RWPE2 (cell line): ENCODE measurements around the gene TRIM61.
A peak's percentile ranks its signal among the peaks of the same experiment; 100 is the strongest.
"Not testable (repeated sequence)": the region's sequence is repeated elsewhere in the genome, so short reads cannot be mapped to it uniquely, and the experiment has no call there.

Experiments used
- ATAC-seq: fragments of 200-7000 bp; cut with Tn5 transposase; 3 replicates; pipeline ENCODE4 v1.9.1; 2021; ENCODE audit warnings: low read depth
- DNase-seq: peaks from one replicate; pipeline ENCODE4 v3.0.0-alpha.2; 2020; ENCODE audit warnings: low spot score
- H3K27ac ChIP-seq: fragments of 450-650 bp; 2 replicates; pipeline ENCODE4 v1.5.1; 2017; ENCODE audit warnings: mild to moderate bottlenecking; ENCODE audit not compliant: poor library complexity, severe bottlenecking
- H3K27me3 ChIP-seq: fragments of 250-450 bp; sonication (Bioruptor Pico); 2 replicates; pipeline ENCODE4 v1.5.1; 2021; ENCODE audit warnings: mild to moderate bottlenecking, moderate library complexity; ENCODE audit not compliant: insufficient read depth, poor library complexity, severe bottlenecking
- H3K36me3 ChIP-seq: fragments of 250-450 bp; sonication (Bioruptor Pico); 2 replicates; pipeline ENCODE4 v1.5.1; 2020; ENCODE audit warnings: low read depth, mild to moderate bottlenecking, moderate library complexity
- H3K4me1 ChIP-seq: fragments of 250-450 bp; sonication (Bioruptor Pico); 2 replicates; pipeline ENCODE4 v1.5.1; 2021; ENCODE audit warnings: mild to moderate bottlenecking, moderate library complexity; ENCODE audit not compliant: insufficient read depth, poor library complexity, severe bottlenecking
- H3K4me3 ChIP-seq: fragments of 250-450 bp; sonication (Bioruptor Pico); 2 replicates; pipeline ENCODE4 v1.5.1; 2021; ENCODE audit warnings: mild to moderate bottlenecking, moderate library complexity; ENCODE audit not compliant: severe bottlenecking
- H3K9me3 ChIP-seq: fragments of 250-450 bp; sonication (Bioruptor Pico); 2 replicates; pipeline ENCODE4 v1.5.1; 2021; ENCODE audit warnings: mild to moderate bottlenecking, moderate library complexity; ENCODE audit not compliant: severe bottlenecking
- TF ChIP-seq, protein P1 (sequence below): fragments of 450-650 bp; IDR thresholded peaks from one replicate; pipeline ENCODE4 v1.5.1; 2017; ENCODE audit warnings: mild to moderate bottlenecking, moderate library complexity; ENCODE audit not compliant: poor library complexity, severe bottlenecking

TRIM61 gene

DNA sequence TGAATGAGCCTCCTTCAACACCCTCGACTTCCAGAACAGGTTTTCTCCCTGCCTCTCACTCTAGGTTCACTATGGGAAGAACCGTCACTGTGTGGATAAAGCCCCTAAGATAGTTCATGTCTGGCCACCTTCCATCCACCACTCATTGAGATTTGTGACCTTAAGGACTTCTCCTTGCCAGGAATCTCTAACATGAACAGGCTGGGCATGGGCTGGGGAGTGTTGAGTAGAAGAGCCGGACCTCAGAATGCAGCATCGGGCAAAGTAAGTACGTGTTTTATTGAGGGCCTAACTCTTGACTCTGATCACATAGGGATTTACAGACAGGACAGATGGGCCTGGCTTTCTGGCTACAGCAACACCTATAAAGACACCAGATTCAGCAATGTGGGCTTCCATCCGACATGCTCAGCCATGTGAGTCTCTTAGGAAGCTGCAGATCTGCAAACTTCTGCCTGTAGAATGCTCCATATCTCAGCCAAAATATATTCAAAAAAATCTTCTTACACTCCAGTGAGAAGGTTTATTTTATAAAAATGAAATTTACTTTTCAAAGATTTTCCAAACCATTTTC lies 28.0 kb upstream of the TRIM61 start:
- Histone ChIP-seq H3K27me3 (peaks cover 8% of the 10 kb centered on the region), H3K9me3 (no peaks in the 10 kb centered on the region), H3K4me3 (no peak overlapping the region), H3K27ac (no peak overlapping the region), H3K36me3 (no peaks in the 10 kb centered on the region), H3K4me1 (no peaks in the 10 kb centered on the region)
- no peak for DNase-seq
- TF ChIP-seq, protein P1, sequence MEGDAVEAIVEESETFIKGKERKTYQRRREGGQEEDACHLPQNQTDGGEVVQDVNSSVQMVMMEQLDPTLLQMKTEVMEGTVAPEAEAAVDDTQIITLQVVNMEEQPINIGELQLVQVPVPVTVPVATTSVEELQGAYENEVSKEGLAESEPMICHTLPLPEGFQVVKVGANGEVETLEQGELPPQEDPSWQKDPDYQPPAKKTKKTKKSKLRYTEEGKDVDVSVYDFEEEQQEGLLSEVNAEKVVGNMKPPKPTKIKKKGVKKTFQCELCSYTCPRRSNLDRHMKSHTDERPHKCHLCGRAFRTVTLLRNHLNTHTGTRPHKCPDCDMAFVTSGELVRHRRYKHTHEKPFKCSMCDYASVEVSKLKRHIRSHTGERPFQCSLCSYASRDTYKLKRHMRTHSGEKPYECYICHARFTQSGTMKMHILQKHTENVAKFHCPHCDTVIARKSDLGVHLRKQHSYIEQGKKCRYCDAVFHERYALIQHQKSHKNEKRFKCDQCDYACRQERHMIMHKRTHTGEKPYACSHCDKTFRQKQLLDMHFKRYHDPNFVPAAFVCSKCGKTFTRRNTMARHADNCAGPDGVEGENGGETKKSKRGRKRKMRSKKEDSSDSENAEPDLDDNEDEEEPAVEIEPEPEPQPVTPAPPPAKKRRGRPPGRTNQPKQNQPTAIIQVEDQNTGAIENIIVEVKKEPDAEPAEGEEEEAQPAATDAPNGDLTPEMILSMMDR, result no peak
- ATAC-seq, result no peak

DNA sequence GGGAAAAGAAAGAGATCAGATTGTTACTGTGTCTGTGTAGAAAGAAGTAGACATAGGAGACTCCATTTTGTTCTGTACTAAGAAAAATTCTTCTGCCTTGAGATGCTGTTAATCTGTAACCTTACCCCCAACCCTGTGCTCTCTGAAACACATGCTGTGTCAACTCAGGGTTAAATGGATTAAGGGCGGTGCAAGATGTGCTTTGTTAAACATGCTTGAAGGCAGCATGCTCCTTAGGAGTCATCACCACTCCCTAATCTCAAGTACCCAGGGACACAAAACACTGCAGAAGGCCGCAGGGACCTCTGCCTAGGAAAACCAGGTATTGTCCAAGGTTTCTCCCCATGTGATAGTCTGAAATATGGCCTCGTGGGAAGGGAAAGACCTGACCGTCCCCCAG lies 24.5 kb upstream of the TRIM61 start:
- H3K27ac ChIP-seq, ATAC-seq, H3K4me1 ChIP-seq, DNase-seq, H3K9me3 ChIP-seq, H3K36me3 ChIP-seq, H3K4me3 ChIP-seq: not testable (repeated sequence)
- peaks cover 12% of the 10 kb centered on the region for H3K27me3 ChIP-seq

DNA sequence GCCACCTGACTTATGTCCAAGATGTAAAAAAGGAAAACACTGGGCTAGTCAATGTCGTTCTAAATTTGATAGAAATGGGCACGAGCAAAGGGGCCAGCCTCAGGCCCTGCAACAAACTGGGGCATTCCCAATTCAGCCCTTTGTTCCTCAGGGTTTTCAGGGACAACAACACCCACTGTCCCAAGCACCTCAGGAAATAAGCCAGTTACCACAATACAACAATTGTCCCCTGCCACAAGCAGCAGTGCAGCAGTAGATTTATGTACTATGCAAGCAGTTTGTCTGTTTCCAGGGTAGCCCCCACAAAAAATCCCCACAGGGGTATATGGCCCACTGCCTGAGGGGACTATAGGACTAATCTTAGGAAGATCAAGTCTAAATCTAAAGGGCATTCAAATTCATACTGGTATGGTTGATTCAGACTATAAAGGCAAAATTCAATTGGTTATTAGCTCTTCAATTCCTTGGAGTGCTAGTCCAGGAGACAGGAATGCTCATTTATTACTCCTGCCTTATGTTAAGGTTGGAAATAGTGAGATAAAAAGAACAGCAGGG lies 21.1 kb upstream of the TRIM61 start:
- not testable (repeated sequence) for H3K27ac ChIP-seq, H3K36me3 ChIP-seq, H3K9me3 ChIP-seq, H3K27me3 ChIP-seq, ATAC-seq, H3K4me3 ChIP-seq, DNase-seq, H3K4me1 ChIP-seq

DNA sequence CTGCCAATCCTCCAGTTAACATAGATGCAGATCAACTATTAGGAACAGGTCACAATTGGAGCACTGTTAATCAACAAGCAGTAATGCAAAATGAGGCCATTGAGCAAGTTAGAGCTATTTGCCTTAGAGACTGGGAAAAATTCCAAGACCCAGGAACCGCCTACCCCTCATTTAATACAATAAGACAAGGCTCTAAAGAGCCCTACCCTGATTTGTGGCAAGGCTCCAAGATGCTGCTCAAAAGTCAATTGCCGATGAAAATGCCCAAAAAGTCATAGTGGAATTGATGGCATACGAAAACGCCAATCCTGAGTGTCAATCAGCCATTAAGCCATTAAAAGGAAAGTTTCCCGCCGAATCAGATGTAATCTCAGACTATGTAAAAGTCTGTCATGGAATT lies 20.5 kb upstream of the TRIM61 start:
- TF ChIP-seq, protein P1, result no peak

DNA sequence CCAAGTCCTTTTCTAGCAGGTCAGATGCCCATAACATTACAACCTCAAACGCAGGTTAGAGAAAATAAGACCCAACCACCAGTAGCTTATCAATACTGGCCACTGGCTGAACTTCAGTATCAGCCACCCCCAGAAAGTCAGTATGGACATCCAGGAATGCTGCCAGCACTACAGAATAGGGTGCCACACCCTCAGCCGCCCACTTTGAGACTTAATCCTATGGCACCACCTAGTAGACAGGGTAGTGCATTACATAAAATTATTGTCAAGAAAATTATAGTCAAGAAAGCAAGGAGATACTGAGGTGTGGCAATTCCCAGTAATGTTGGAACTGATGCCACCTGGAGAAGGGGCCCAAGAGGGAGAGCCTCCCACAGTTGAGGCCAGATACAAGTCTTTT lies 19.9 kb upstream of the TRIM61 start:
- no peak for DNase-seq
- H3K9me3 ChIP-seq, result no peaks in the 10 kb centered on the region
- H3K27me3 ChIP-seq, result peaks cover 4% of the 10 kb centered on the region
- H3K4me3 ChIP-seq, result no peak overlapping the region
- no peaks in the 10 kb centered on the region for H3K36me3 ChIP-seq
- ATAC-seq, result peak; percentile 58; the same call in 1 of the 3 replicates
- H3K27ac ChIP-seq, result no peak overlapping the region
- H3K4me1 ChIP-seq, result no peaks in the 10 kb centered on the region
- TF ChIP-seq, protein P1, result peak; percentile 45

More for the DNA sequence above, 20.5 kb upstream of the TRIM61 start:
- no peaks in the 10 kb centered on the region for H3K9me3 ChIP-seq
- H3K27me3 ChIP-seq, result peaks cover 4% of the 10 kb centered on the region
- H3K36me3 ChIP-seq, result no peaks in the 10 kb centered on the region
- no peak for DNase-seq
- no peak for ATAC-seq
- no peak overlapping the region for H3K27ac ChIP-seq
- H3K4me3 ChIP-seq, result no peak overlapping the region
- H3K4me1 ChIP-seq, result no peaks in the 10 kb centered on the region

DNA sequence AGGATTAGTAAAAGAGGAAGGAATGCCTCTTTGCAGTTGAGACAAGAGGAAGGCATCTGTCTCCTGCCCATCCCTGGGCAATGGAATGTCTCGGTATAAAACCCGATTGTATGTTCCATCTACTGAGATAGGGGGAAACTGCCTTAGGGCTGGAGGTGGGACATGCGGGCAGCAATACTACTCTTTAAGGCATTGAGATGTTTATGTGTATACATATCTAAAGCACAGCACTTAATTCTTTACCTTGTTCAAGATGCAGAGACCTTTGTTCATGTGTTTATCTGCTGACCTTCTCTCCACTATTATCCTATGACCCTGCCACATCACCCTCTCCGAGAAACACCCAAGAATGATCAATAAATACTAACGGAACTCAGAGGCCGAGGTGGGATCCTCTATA lies 18.7 kb upstream of the TRIM61 start:
- not testable (repeated sequence) for H3K27ac ChIP-seq, H3K27me3 ChIP-seq, H3K4me1 ChIP-seq, DNase-seq, H3K9me3 ChIP-seq, H3K36me3 ChIP-seq, ATAC-seq, H3K4me3 ChIP-seq

DNA sequence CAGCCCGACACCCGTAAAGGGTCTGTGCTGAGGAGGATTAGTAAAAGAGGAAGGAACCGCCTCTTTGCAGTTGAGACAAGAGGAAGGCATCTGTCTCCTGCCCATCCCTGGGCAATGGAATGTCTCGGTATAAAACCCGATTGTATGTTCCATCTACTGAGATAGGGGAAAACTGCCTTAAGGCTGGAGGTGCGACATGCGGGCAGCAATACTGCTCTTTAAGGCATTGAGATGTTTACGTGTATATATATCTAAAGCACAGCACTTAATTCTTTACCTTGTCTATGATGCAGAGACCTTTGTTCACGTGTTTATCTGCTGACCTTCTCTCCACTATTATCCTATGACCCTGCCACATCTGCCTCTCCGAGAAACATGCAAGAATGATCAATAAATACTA lies 13.3 kb upstream of the TRIM61 start:
- not testable (repeated sequence) for H3K27ac ChIP-seq, H3K27me3 ChIP-seq, ATAC-seq, H3K4me3 ChIP-seq, H3K9me3 ChIP-seq, DNase-seq, H3K36me3 ChIP-seq, H3K4me1 ChIP-seq
